Measurements from ENCODE around the gene DPCD.
A peak's percentile ranks its signal among the peaks of the same experiment; 100 is the strongest.

DPCD gene

DNA sequence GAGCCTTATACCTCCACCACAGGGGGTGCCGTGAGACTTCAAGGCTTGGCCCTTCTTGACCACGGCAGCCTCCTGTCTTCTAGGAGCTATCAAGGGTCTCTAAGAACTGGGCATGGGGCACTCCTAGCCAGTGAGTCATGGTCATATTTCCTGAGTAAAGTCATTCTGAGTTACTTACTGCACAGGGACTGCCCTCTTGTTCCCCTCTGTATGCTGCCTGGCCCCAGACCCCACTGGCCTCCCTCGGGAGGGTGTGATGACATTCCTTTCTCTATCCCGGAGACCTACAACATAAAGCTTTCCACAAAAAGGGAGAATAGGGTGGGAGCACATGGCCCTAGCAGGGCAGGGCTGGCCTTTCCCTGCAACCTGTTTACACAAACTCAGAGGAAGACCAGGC is 21.4 kb downstream of the DPCD start:
- DNase-seq (ENCODE audit: low read depth): no peak

DNA sequence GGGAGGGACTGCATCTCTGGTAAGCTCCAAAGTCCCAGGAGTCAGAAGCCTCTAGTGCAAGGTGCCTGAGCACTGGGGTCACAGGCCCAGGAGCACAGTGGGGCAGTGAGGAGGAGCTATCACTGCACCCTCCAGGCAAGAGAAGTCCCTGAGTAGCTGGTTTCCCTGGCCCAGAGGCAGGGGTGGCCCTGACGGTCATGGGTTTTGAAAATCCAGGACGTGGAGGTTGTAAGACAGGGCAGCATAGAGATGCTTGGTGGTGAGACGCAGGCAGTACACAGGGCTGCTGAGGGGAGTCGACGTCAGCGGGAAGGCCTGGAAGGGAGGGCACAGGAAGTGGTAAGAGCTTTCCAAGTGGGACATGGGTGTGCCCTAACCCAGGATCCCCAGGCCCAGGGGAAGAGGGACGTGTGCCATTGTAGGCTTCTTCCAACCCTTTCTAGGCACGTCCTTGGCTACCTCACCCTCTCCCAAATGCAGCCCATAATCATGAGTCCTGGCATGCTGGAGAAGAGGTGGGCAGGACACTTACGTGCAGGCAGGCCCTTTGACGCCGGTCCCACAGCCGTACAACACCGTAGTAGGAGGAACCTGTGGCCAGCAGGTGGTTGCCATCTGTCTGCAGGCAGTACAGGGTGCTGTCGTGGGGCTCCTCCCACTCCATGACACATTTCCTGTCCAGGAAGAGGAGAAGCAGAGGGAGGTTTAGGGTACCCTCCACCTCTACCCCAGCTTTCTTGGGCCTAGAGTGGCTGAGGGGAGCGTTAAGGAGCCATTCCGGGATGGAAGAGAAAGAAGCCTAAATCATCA is 23.2 kb downstream of the DPCD start:
- DNase-seq (ENCODE audit: low read depth): peak; percentile 14
- H3K4me3 ChIP-seq (ENCODE audit: low read depth, low read length): no peak overlapping the region
- TF ChIP-seq, protein P1, sequence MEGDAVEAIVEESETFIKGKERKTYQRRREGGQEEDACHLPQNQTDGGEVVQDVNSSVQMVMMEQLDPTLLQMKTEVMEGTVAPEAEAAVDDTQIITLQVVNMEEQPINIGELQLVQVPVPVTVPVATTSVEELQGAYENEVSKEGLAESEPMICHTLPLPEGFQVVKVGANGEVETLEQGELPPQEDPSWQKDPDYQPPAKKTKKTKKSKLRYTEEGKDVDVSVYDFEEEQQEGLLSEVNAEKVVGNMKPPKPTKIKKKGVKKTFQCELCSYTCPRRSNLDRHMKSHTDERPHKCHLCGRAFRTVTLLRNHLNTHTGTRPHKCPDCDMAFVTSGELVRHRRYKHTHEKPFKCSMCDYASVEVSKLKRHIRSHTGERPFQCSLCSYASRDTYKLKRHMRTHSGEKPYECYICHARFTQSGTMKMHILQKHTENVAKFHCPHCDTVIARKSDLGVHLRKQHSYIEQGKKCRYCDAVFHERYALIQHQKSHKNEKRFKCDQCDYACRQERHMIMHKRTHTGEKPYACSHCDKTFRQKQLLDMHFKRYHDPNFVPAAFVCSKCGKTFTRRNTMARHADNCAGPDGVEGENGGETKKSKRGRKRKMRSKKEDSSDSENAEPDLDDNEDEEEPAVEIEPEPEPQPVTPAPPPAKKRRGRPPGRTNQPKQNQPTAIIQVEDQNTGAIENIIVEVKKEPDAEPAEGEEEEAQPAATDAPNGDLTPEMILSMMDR (IDR thresholded peaks at IDR 0.05; ENCODE audit: insufficient read depth, low read depth, low read length, missing control alignments): no peak

More for the DNA sequence above, 21.4 kb downstream of the DPCD start:
- TF ChIP-seq, protein P1 (IDR thresholded peaks at IDR 0.05; ENCODE audit: insufficient read depth, low read depth, low read length, missing control alignments): no peak
- H3K4me3 ChIP-seq (ENCODE audit: low read depth, low read length): no peak overlapping the region

DNA sequence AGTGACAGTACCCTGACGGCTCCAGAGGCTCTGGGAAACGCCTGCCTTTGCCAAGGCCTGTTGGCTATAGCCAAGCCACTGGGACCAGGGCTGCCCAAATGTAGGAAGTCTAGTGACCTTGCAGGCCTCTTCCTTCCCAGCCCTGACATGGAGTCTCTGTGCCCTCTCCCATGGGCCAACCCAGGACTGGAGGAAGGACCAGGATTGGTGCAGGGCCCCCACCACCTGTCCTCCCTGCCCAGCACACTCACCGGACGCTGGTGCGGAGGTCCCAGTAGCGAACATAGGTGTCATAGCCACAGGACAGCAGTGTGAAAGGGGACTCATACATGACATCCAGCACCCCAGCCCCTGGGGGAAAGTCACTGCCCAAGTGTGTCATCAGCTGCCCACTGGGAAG is 24.0 kb downstream of the DPCD start:
- H3K4me3 ChIP-seq (ENCODE audit: low read depth, low read length): no peak overlapping the region
- TF ChIP-seq, protein P1 (IDR thresholded peaks at IDR 0.05; ENCODE audit: insufficient read depth, low read depth, low read length, missing control alignments): no peak
- DNase-seq (ENCODE audit: low read depth): no peak

DNA sequence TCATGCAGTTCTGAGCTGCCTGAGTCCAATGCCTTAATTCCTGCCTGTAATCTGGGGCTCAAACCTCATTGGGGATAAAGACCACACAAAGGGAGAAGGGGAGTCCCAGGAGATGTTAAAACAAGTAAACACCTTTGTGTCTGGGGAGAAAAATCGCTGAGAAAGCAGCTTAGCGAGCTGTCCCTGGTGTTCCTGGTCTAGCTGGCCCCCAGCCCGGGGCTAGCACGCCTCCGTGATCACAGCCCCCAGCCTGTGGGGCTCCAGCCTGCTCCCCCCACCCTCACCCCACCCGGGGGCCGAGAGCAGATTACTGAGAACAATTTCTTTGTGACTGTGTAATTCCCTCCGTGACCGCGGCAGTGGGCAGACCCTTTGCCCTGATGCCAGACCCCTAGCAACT is 24.8 kb downstream of the DPCD start:
- no peak overlapping the region for H3K4me3 ChIP-seq (ENCODE audit: low read depth, low read length)
- TF ChIP-seq, protein P1 (IDR thresholded peaks at IDR 0.05; ENCODE audit: insufficient read depth, low read depth, low read length, missing control alignments): no peak
- DNase-seq (ENCODE audit: low read depth): no peak

DNA sequence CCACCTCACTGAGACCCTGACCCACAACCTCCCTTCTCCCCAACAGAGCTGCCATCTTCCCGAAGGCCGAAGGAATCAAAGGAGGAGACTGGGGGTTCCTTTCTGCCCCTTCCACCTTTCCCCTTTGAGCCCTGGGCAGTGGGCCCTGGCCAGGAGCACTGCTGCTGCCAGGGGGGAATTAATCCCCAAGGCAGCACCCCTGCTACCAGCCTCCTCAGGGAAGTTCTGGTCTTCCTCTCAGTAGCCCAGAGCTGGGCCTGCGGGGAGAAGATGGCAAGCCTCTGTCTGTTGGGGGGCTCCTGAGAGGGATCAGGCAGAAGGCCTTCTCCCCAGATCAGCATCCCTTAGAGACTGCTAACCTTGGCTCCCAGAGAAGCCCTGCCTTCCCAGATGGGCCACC is 25.5 kb downstream of the DPCD start:
- H3K4me3 ChIP-seq (ENCODE audit: low read depth, low read length): no peak overlapping the region
- TF ChIP-seq, protein P1 (IDR thresholded peaks at IDR 0.05; ENCODE audit: insufficient read depth, low read depth, low read length, missing control alignments): no peak
- DNase-seq (ENCODE audit: low read depth): no peak

DNA sequence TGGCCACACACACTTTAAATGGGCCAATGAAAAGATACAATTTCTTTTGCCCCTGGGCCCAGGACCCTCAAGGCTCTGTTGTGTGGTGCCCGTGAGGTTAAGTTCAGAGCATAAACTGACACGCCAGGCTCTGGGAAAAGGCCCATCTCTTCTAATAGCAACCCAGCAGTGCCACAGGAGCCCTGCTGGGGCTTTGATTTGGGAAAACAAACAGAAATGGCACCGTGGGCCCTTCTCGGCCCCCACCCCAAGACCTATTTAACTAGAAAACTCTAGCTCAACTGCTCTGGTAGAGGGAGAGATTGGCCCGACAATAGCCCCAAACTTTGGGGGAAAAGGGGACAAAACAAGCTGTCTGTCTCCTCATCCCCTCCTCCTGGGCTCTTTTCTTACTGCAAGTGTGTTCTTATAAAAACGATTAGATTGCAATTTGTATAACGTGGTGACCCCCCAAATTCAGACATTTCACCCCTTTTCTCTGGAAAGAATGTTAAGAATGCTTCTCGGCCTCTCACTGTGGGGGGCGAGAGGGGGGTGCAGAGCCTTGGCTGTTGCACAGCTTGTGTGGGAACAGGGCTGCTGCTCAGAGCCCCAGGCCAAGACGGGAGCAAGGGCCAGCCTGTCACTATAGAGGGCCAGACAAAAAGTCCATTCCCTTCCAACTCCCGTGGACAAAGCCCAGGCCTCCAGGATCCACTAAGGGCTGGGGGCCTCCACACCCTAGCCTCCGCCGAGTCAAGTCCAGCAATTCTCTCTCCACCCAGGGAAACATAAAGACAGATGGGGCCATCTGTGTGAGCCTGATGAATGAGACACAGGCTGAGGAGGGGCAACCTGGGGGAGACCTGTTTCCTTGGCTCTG is 26.8 kb downstream of the DPCD start:
- TF ChIP-seq, protein P1 (IDR thresholded peaks at IDR 0.05; ENCODE audit: insufficient read depth, low read depth, low read length, missing control alignments): no peak
- no peak overlapping the region for H3K4me3 ChIP-seq (ENCODE audit: low read depth, low read length)
- DNase-seq (ENCODE audit: low read depth): no peak
